BJ (cell line): Measurements from ENCODE around the gene CCDC183. TPM values are rescaled to one million over a fixed set of nuclear protein-coding genes. Genes with fewer than 3 reads are reported as not detected.

ENCODE experiments used
- CTCF ChIA-PET: fragments of 350-600 bp; formaldehyde crosslinking; extraction: SDS; loops from one replicate; lab custom pipeline; 2021; ENCODE audit warnings: antibody characterized with exemption, inconsistent platforms; lab: Yijun Ruan, JAX
- POLR2A ChIA-PET: fragments of 300-600 bp; sonication (Branson Sonifier 250); formaldehyde crosslinking; extraction: SDS; loops from one replicate; lab custom pipeline; 2021; ENCODE audit warnings: antibody characterized with exemption; lab: Charles Lee
- DNase-seq: peaks from one replicate; pipeline ENCODE4 v3.0.0-alpha.2; 2011; ENCODE audit warnings: low read depth
- H3K27me3 ChIP-seq: 2 replicates; pipeline ENCODE4 v1.6.0; 2011; ENCODE audit warnings: low read length; ENCODE audit not compliant: control insufficient read depth, insufficient read depth
- H3K36me3 ChIP-seq: 2 replicates; pipeline ENCODE4 v1.5.1; 2011; ENCODE audit warnings: low read length; ENCODE audit not compliant: control insufficient read depth, insufficient read depth
- H3K4me3 ChIP-seq: 2 replicates; pipeline ENCODE4 v1.5.1; 2011; ENCODE audit warnings: low read depth, mild to moderate bottlenecking, control low read depth, low read length
- CTCF ChIP-seq: IDR thresholded peaks from 2 replicates; pipeline ENCODE4 v1.5.1; 2011; ENCODE audit warnings: low read depth, mild to moderate bottlenecking, control low read depth, inconsistent platforms, low read length, moderate library complexity; ENCODE audit not compliant: insufficient read depth
- polyA plus RNA-seq: library from polyadenylated mRNA; depleted of rRNA; stranded (reverse); fragments of >200 nt; gene quantifications from 2 replicates; pipeline ENCODE4 v1.2.3, GENCODE V29; 2011

Gene CCDC183
- polyA plus RNA-seq, 1 experiment = 0.20 TPM

- ChIA-PET CTCF (interaction anchor here (0.6 kb wide), 1 partner anchor 25 kb away, joined by 4 read pairs; no protein-coding TSS in a partner anchor), POLR2A (no interaction called here)
- Histone ChIP-seq H3K4me3 (no peak overlapping the region), H3K36me3 (peaks cover 11% of the 10 kb centered on the region), H3K27me3 (no peaks in the 10 kb centered on the region)
- TF ChIP-seq CTCF = no peak
- DNase-seq = no peak
Observed at GRCh38 chr9:136854113-136854841, 58.1 kb downstream of the CCDC183 start.

- Histone ChIP-seq H3K27me3 (no peaks in the 10 kb centered on the region), H3K4me3 (no peak overlapping the region), H3K36me3 (peaks cover 12% of the 10 kb centered on the region)
- POLR2A ChIA-PET = no interaction called here
- CTCF ChIA-PET = no interaction called here
- no peak for DNase-seq
- TF ChIP-seq CTCF = no peak
Observed at GRCh38 chr9:136854842-136855460, 58.8 kb downstream of the CCDC183 start.

GRCh38 chr9:136855461-136856078, 59.4 kb downstream of the CCDC183 start:
- H3K36me3 ChIP-seq = peaks cover 12% of the 10 kb centered on the region
- ChIA-PET POLR2A (no interaction called here), CTCF (interaction anchor here (0.9 kb wide), 1 partner anchor 13 kb away, joined by 3 read pairs; the partner anchor contains the start of gene AJM1)
- TF ChIP-seq CTCF = no peak
- DNase-seq = no peak
- no peaks in the 10 kb centered on the region for H3K27me3 ChIP-seq
- no peak overlapping the region for H3K4me3 ChIP-seq

- DNase-seq = no peak
Observed at GRCh38 chr9:136856079-136856476, 59.9 kb downstream of the CCDC183 start.

More at GRCh38 chr9:136856079-136856476, 59.9 kb downstream of the CCDC183 start:
- CTCF ChIA-PET = interaction anchor here (0.9 kb wide), 1 partner anchor 14 kb away, joined by 3 read pairs; the partner anchor contains the start of gene AJM1
- Histone ChIP-seq H3K27me3 (no peaks in the 10 kb centered on the region), H3K4me3 (no peak overlapping the region), H3K36me3 (peaks cover 12% of the 10 kb centered on the region)
- no peak for TF ChIP-seq CTCF
- POLR2A ChIA-PET = no interaction called here
